ENCODE data around the gene TSHZ2.

The TSHZ2 gene

GRCh38 chr20:53270792-53271375 lies 298.7 kb downstream of the TSHZ2 start:
- no peak overlapping the region for H3K27ac ChIP-seq (ENCODE audit: low read depth, low read length)
- peaks cover 0 to 2% (median 0%) of the 10 kb centered on the region in 5 donors for H3K36me3 ChIP-seq (ENCODE audit: control insufficient read depth in 5 of 5, insufficient read depth in 5 of 5, low read length in 5 of 5)
- no peaks in the 10 kb centered on the region for H3K27me3 ChIP-seq (ENCODE audit: control insufficient read depth in 5 of 5, insufficient read depth in 4 of 5, low read length in 5 of 5)
- H3K9me3 ChIP-seq (ENCODE audit: control insufficient read depth in 5 of 5, low read length in 5 of 5): no peaks in the 10 kb centered on the region
- no peak overlapping the region for H3K4me3 ChIP-seq (ENCODE audit: low read depth in 1 of 5, low read length in 5 of 5)
- H3K4me1 ChIP-seq (ENCODE audit: control insufficient read depth in 5 of 5, insufficient read depth in 5 of 5, low read length in 5 of 5): peaks cover 0 to 12% (median 0%) of the 10 kb centered on the region in 5 donors
- no peak overlapping the region for H3K9ac ChIP-seq (ENCODE audit: low read length in 5 of 5)

- Histone ChIP-seq H3K9ac (ENCODE audit: low read length in 5 of 5) (no peak overlapping the region), H3K4me1 (ENCODE audit: control insufficient read depth in 5 of 5, insufficient read depth in 5 of 5, low read length in 5 of 5) (peaks cover 0 to 22% (median 8%) of the 10 kb centered on the region in 5 donors), H3K9me3 (ENCODE audit: control insufficient read depth in 5 of 5, low read length in 5 of 5) (no peaks in the 10 kb centered on the region), H3K4me3 (ENCODE audit: low read depth in 1 of 5, low read length in 5 of 5) (no peak overlapping the region), H3K27me3 (ENCODE audit: control insufficient read depth in 5 of 5, insufficient read depth in 4 of 5, low read length in 5 of 5) (no peaks in the 10 kb centered on the region), H3K27ac (ENCODE audit: low read depth, low read length) (no peak overlapping the region), H3K36me3 (ENCODE audit: control insufficient read depth in 5 of 5, insufficient read depth in 5 of 5, low read length in 5 of 5) (peaks cover 0 to 2% (median 0%) of the 10 kb centered on the region in 5 donors)
These were observed 302.2 kb downstream of the TSHZ2 start for GRCh38 chr20:53274365-53274764.

- H3K9ac ChIP-seq (ENCODE audit: low read length in 5 of 5): no peak overlapping the region
- H3K4me3 ChIP-seq (ENCODE audit: low read depth in 1 of 5, low read length in 5 of 5): no peak overlapping the region
- peaks cover 0 to 2% (median 0%) of the 10 kb centered on the region in 5 donors for H3K36me3 ChIP-seq (ENCODE audit: control insufficient read depth in 5 of 5, insufficient read depth in 5 of 5, low read length in 5 of 5)
- H3K27ac ChIP-seq (ENCODE audit: low read depth, low read length): no peak overlapping the region
- H3K9me3 ChIP-seq (ENCODE audit: control insufficient read depth in 5 of 5, low read length in 5 of 5): no peaks in the 10 kb centered on the region
- H3K27me3 ChIP-seq (ENCODE audit: control insufficient read depth in 5 of 5, insufficient read depth in 4 of 5, low read length in 5 of 5): no peaks in the 10 kb centered on the region
- peaks cover 0 to 22% (median 8%) of the 10 kb centered on the region in 5 donors for H3K4me1 ChIP-seq (ENCODE audit: control insufficient read depth in 5 of 5, insufficient read depth in 5 of 5, low read length in 5 of 5)
These were observed 302.6 kb downstream of the TSHZ2 start for GRCh38 chr20:53274807-53275206.

GRCh38 chr20:53276143-53276542 lies 304.0 kb downstream of the TSHZ2 start:
- H3K27me3 ChIP-seq (ENCODE audit: control insufficient read depth in 5 of 5, insufficient read depth in 4 of 5, low read length in 5 of 5): no peaks in the 10 kb centered on the region
- H3K27ac ChIP-seq (ENCODE audit: low read depth, low read length): no peak overlapping the region
- no peak overlapping the region for H3K4me3 ChIP-seq (ENCODE audit: low read depth in 1 of 5, low read length in 5 of 5)
- no peaks in the 10 kb centered on the region for H3K36me3 ChIP-seq (ENCODE audit: control insufficient read depth in 5 of 5, insufficient read depth in 5 of 5, low read length in 5 of 5)
- peaks cover 0 to 22% (median 8%) of the 10 kb centered on the region in 5 donors for H3K4me1 ChIP-seq (ENCODE audit: control insufficient read depth in 5 of 5, insufficient read depth in 5 of 5, low read length in 5 of 5)
- H3K9ac ChIP-seq (ENCODE audit: low read length in 5 of 5): no peak overlapping the region
- H3K9me3 ChIP-seq (ENCODE audit: control insufficient read depth in 5 of 5, low read length in 5 of 5): no peaks in the 10 kb centered on the region

GRCh38 chr20:53278555-53278954 lies 306.4 kb downstream of the TSHZ2 start:
- H3K27ac ChIP-seq (ENCODE audit: low read depth, low read length): no peak overlapping the region
- no peaks in the 10 kb centered on the region for H3K9me3 ChIP-seq (ENCODE audit: control insufficient read depth in 5 of 5, low read length in 5 of 5)
- H3K4me1 ChIP-seq (ENCODE audit: control insufficient read depth in 5 of 5, insufficient read depth in 5 of 5, low read length in 5 of 5): peaks cover 0 to 22% (median 8%) of the 10 kb centered on the region in 5 donors
- H3K4me3 ChIP-seq (ENCODE audit: low read depth in 1 of 5, low read length in 5 of 5): no peak overlapping the region
- H3K9ac ChIP-seq (ENCODE audit: low read length in 5 of 5): no peak overlapping the region
- H3K27me3 ChIP-seq (ENCODE audit: control insufficient read depth in 5 of 5, insufficient read depth in 4 of 5, low read length in 5 of 5): no peaks in the 10 kb centered on the region
- no peaks in the 10 kb centered on the region for H3K36me3 ChIP-seq (ENCODE audit: control insufficient read depth in 5 of 5, insufficient read depth in 5 of 5, low read length in 5 of 5)

- H3K4me1 ChIP-seq (ENCODE audit: control insufficient read depth in 5 of 5, insufficient read depth in 5 of 5, low read length in 5 of 5): peaks cover 0 to 17% (median 8%) of the 10 kb centered on the region in 5 donors
These were observed 307.6 kb downstream of the TSHZ2 start for GRCh38 chr20:53279735-53280134.

GRCh38 chr20:53281557-53282117 lies 309.5 kb downstream of the TSHZ2 start:
- peaks cover 0 to 3% (median under 1%) of the 10 kb centered on the region in 5 donors for H3K4me1 ChIP-seq (ENCODE audit: control insufficient read depth in 5 of 5, insufficient read depth in 5 of 5, low read length in 5 of 5)
- H3K9ac ChIP-seq (ENCODE audit: low read length in 5 of 5): no peak overlapping the region
- no peak overlapping the region for H3K27ac ChIP-seq (ENCODE audit: low read depth, low read length)
- no peak overlapping the region for H3K4me3 ChIP-seq (ENCODE audit: low read depth in 1 of 5, low read length in 5 of 5)
- no peaks in the 10 kb centered on the region for H3K9me3 ChIP-seq (ENCODE audit: control insufficient read depth in 5 of 5, low read length in 5 of 5)
- no peaks in the 10 kb centered on the region for H3K27me3 ChIP-seq (ENCODE audit: control insufficient read depth in 5 of 5, insufficient read depth in 4 of 5, low read length in 5 of 5)
- H3K36me3 ChIP-seq (ENCODE audit: control insufficient read depth in 5 of 5, insufficient read depth in 5 of 5, low read length in 5 of 5): no peaks in the 10 kb centered on the region

More at GRCh38 chr20:53279735-53280134, 307.6 kb downstream of the TSHZ2 start:
- Histone ChIP-seq H3K9ac (ENCODE audit: low read length in 5 of 5) (no peak overlapping the region), H3K27me3 (ENCODE audit: control insufficient read depth in 5 of 5, insufficient read depth in 4 of 5, low read length in 5 of 5) (no peaks in the 10 kb centered on the region), H3K27ac (ENCODE audit: low read depth, low read length) (no peak overlapping the region), H3K9me3 (ENCODE audit: control insufficient read depth in 5 of 5, low read length in 5 of 5) (no peaks in the 10 kb centered on the region), H3K4me3 (ENCODE audit: low read depth in 1 of 5, low read length in 5 of 5) (no peak overlapping the region), H3K36me3 (ENCODE audit: control insufficient read depth in 5 of 5, insufficient read depth in 5 of 5, low read length in 5 of 5) (no peaks in the 10 kb centered on the region)

GRCh38 chr20:53282217-53282955 lies 310.2 kb downstream of the TSHZ2 start:
- no peaks in the 10 kb centered on the region for H3K27me3 ChIP-seq (ENCODE audit: control insufficient read depth in 5 of 5, insufficient read depth in 4 of 5, low read length in 5 of 5)
- no peak overlapping the region for H3K4me3 ChIP-seq (ENCODE audit: low read depth in 1 of 5, low read length in 5 of 5)
- no peak overlapping the region for H3K27ac ChIP-seq (ENCODE audit: low read depth, low read length)
- H3K9ac ChIP-seq (ENCODE audit: low read length in 5 of 5): no peak overlapping the region
- H3K4me1 ChIP-seq (ENCODE audit: control insufficient read depth in 5 of 5, insufficient read depth in 5 of 5, low read length in 5 of 5): peaks cover 0 to under 1% (median 0%) of the 10 kb centered on the region in 5 donors
- H3K9me3 ChIP-seq (ENCODE audit: control insufficient read depth in 5 of 5, low read length in 5 of 5): no peaks in the 10 kb centered on the region
- H3K36me3 ChIP-seq (ENCODE audit: control insufficient read depth in 5 of 5, insufficient read depth in 5 of 5, low read length in 5 of 5): no peaks in the 10 kb centered on the region

GRCh38 chr20:53283011-53283410 lies 310.9 kb downstream of the TSHZ2 start:
- Histone ChIP-seq H3K4me3 (ENCODE audit: low read depth in 1 of 5, low read length in 5 of 5) (no peak overlapping the region), H3K27me3 (ENCODE audit: control insufficient read depth in 5 of 5, insufficient read depth in 4 of 5, low read length in 5 of 5) (no peaks in the 10 kb centered on the region), H3K9ac (ENCODE audit: low read length in 5 of 5) (no peak overlapping the region), H3K27ac (ENCODE audit: low read depth, low read length) (no peak overlapping the region), H3K36me3 (ENCODE audit: control insufficient read depth in 5 of 5, insufficient read depth in 5 of 5, low read length in 5 of 5) (no peaks in the 10 kb centered on the region), H3K9me3 (ENCODE audit: control insufficient read depth in 5 of 5, low read length in 5 of 5) (no peaks in the 10 kb centered on the region), H3K4me1 (ENCODE audit: control insufficient read depth in 5 of 5, insufficient read depth in 5 of 5, low read length in 5 of 5) (peaks cover 0 to 3% (median 0%) of the 10 kb centered on the region in 5 donors)

GRCh38 chr20:53283597-53283996 lies 311.4 kb downstream of the TSHZ2 start:
- no peak overlapping the region for H3K4me3 ChIP-seq (ENCODE audit: low read depth in 1 of 5, low read length in 5 of 5)
- peaks cover 0 to 3% (median 0%) of the 10 kb centered on the region in 5 donors for H3K4me1 ChIP-seq (ENCODE audit: control insufficient read depth in 5 of 5, insufficient read depth in 5 of 5, low read length in 5 of 5)
- no peak overlapping the region for H3K27ac ChIP-seq (ENCODE audit: low read depth, low read length)
- no peaks in the 10 kb centered on the region for H3K27me3 ChIP-seq (ENCODE audit: control insufficient read depth in 5 of 5, insufficient read depth in 4 of 5, low read length in 5 of 5)
- no peaks in the 10 kb centered on the region for H3K9me3 ChIP-seq (ENCODE audit: control insufficient read depth in 5 of 5, low read length in 5 of 5)
- H3K36me3 ChIP-seq (ENCODE audit: control insufficient read depth in 5 of 5, insufficient read depth in 5 of 5, low read length in 5 of 5): no peaks in the 10 kb centered on the region
- no peak overlapping the region for H3K9ac ChIP-seq (ENCODE audit: low read length in 5 of 5)
